Right atrium auricular region (tissue), 2 donors: ENCODE data around the gene FAU. TPM values are rescaled to one million over a fixed set of nuclear protein-coding genes. Genes with fewer than 3 reads are reported as not detected.

ENCODE experiments used
- DNase-seq: peaks from one replicate; pipeline ENCODE4 v3.0.0-alpha.2; 2019; ENCODE audit warnings: low spot score
- H3K27ac ChIP-seq, 2 donors: fragments of 200-600 bp; sonication (generic); 1 replicate in 1 of 2; 2 replicates in 1 of 2; pipeline ENCODE4 v1.5.1; 2016 to 2019
- H3K27me3 ChIP-seq, 2 donors: fragments of 200-600 bp; sonication (generic); one replicate each; pipeline versions ENCODE4 v1.5.1 to v1.6.0; 2017 to 2019
- H3K36me3 ChIP-seq: fragments of 200-600 bp; sonication (generic); one replicate; pipeline ENCODE4 v1.5.1; 2016
- H3K4me1 ChIP-seq, 2 donors: fragments of 200-600 bp; sonication (generic); one replicate each; pipeline versions ENCODE4 v1.5.1 to v1.6.0; 2017 to 2019
- H3K4me3 ChIP-seq, 2 donors: fragments of 200-600 bp; sonication (generic); 1 replicate in 1 of 2; 2 replicates in 1 of 2; pipeline ENCODE4 v1.5.1; 2017 to 2019; ENCODE audit warnings: mild to moderate bottlenecking in 1 of 2, moderate library complexity in 1 of 2
- H3K9me3 ChIP-seq, 2 donors: fragments of 200-600 bp; sonication (generic); one replicate each; pipeline ENCODE4 v1.5.1; 2019
- CTCF ChIP-seq, 2 donors: fragments of 200-600 bp; sonication (generic); IDR thresholded peaks; one replicate each; pipeline ENCODE4 v1.5.1; 2019; ENCODE audit warnings: antibody characterized with exemption in 2 of 2
- total RNA-seq, 2 donors: library from RNA; depleted of rRNA; stranded (reverse); fragments of >200 nt; gene quantifications; one replicate each; pipeline ENCODE4 v1.1.0, GENCODE V29; 2016

FAU gene
- total RNA-seq, 2 donors from 2014 or later = 361 to 585 TPM

GRCh38 chr11:65113839-65114238, 8.1 kb downstream of the FAU start:
- Histone ChIP-seq H3K36me3 (peaks cover 22% of the 10 kb centered on the region), H3K27me3 (no peaks in the 10 kb centered on the region), H3K27ac (peak overlapping the region in 1 of 2 donors; percentile 82), H3K4me3 (no peak overlapping the region), H3K4me1 (peaks cover 0 to 61% of the 10 kb centered on the region in 2 donors), H3K9me3 (no peaks in the 10 kb centered on the region)
- no peak for DNase-seq
- TF ChIP-seq CTCF (IDR thresholded peaks at IDR 0.05) = no peak

GRCh38 chr11:65113361-65113756, 8.6 kb downstream of the FAU start:
- peak overlapping the region in 1 of 2 donors; percentile 67 for H3K4me3 ChIP-seq
- DNase-seq = no peak
- peaks cover 0 to 61% of the 10 kb centered on the region in 2 donors for H3K4me1 ChIP-seq

GRCh38 chr11:65112546-65113360, 9.2 kb downstream of the FAU start:
- DNase-seq = no peak
- no peaks in the 10 kb centered on the region for H3K27me3 ChIP-seq
- peaks cover 23% of the 10 kb centered on the region for H3K36me3 ChIP-seq
- H3K4me3 ChIP-seq = peak overlapping the region; percentile 47 to 67
- TF ChIP-seq CTCF (IDR thresholded peaks at IDR 0.05) = peak; percentile 88 to 90
- H3K9me3 ChIP-seq = no peaks in the 10 kb centered on the region
- peaks cover 0 to 55% of the 10 kb centered on the region in 2 donors for H3K4me1 ChIP-seq
- H3K27ac ChIP-seq = peak overlapping the region; percentile 81 to 82

More at GRCh38 chr11:65113361-65113756, 8.6 kb downstream of the FAU start:
- Histone ChIP-seq H3K36me3 (peaks cover 22% of the 10 kb centered on the region), H3K27ac (peak overlapping the region; percentile 81 to 82), H3K27me3 (no peaks in the 10 kb centered on the region), H3K9me3 (no peaks in the 10 kb centered on the region)
- TF ChIP-seq CTCF (IDR thresholded peaks at IDR 0.05) = no peak

- no peak for TF ChIP-seq CTCF (IDR thresholded peaks at IDR 0.05)
- H3K4me1 ChIP-seq = peaks cover 0 to 52% of the 10 kb centered on the region in 2 donors
- peaks cover 26% of the 10 kb centered on the region for H3K36me3 ChIP-seq
- peak within 1 kb of the TSS; percentile 47 to 67 for H3K4me3 ChIP-seq
- H3K27me3 ChIP-seq = no peaks in the 10 kb centered on the region
- DNase-seq = peak; percentile 97
- no peaks in the 10 kb centered on the region for H3K9me3 ChIP-seq
- peak within 1 kb of the TSS; percentile 81 to 82 for H3K27ac ChIP-seq
These were observed 10.0 kb downstream of the FAU start, which contains the start of gene TM7SF2 for GRCh38 chr11:65111744-65112545. Gene TM7SF2 (plus strand): TSS chr11:65111872. CDS start chr11:65112016, 144 bp downstream.

GRCh38 chr11:65111159-65111743, 10.7 kb downstream of the FAU start:
- TF ChIP-seq CTCF (IDR thresholded peaks at IDR 0.05) = no peak
- Histone ChIP-seq H3K36me3 (peaks cover 26% of the 10 kb centered on the region), H3K27ac (peak overlapping the region; percentile 52 to 82), H3K4me1 (peaks cover 0 to 45% of the 10 kb centered on the region in 2 donors), H3K9me3 (no peaks in the 10 kb centered on the region), H3K4me3 (peak overlapping the region in 1 of 2 donors; percentile 67), H3K27me3 (no peaks in the 10 kb centered on the region)
- no peak for DNase-seq
